Activated CD8-positive, alpha-beta memory T cell treated with anti-CD3 and anti-CD28 coated beads for 24 hours (primary cell): ENCODE results near the gene GSTCD.

Experiments
- DNase-seq: peaks from one replicate; pipeline ENCODE4 v3.0.0-alpha.2; 2020

Gene GSTCD

GRCh38 chr4:105895583-105896460, 187.2 kb downstream of the GSTCD start:
- DNase-seq = no peak

- no peak for DNase-seq
Measured at GRCh38 chr4:105896461-105896942, 187.9 kb downstream of the GSTCD start.
